Esophagus squamous epithelium (tissue), 4 donors: Measurements from ENCODE around the gene DUSP2.

ENCODE experiments used
- CTCF ChIP-seq, 6 experiments: fragments of 450-650 bp in 4 of 6; fragments of 200-600 bp in 2 of 6; sonication (generic) in 2 of 6; IDR thresholded peaks; one replicate each; pipeline ENCODE4 v1.5.1; 2016 to 2019; ENCODE audit warnings: antibody characterized with exemption in 6 of 6, mild to moderate bottlenecking in 4 of 6, moderate library complexity in 4 of 6
- POLR2A ChIP-seq, 4 donors: fragments of 450-650 bp; IDR thresholded peaks; one replicate each; pipeline ENCODE4 v1.6.1; 2017; ENCODE audit warnings: antibody characterized with exemption in 4 of 4, mild to moderate bottlenecking in 4 of 4, moderate library complexity in 3 of 4

DNA sequence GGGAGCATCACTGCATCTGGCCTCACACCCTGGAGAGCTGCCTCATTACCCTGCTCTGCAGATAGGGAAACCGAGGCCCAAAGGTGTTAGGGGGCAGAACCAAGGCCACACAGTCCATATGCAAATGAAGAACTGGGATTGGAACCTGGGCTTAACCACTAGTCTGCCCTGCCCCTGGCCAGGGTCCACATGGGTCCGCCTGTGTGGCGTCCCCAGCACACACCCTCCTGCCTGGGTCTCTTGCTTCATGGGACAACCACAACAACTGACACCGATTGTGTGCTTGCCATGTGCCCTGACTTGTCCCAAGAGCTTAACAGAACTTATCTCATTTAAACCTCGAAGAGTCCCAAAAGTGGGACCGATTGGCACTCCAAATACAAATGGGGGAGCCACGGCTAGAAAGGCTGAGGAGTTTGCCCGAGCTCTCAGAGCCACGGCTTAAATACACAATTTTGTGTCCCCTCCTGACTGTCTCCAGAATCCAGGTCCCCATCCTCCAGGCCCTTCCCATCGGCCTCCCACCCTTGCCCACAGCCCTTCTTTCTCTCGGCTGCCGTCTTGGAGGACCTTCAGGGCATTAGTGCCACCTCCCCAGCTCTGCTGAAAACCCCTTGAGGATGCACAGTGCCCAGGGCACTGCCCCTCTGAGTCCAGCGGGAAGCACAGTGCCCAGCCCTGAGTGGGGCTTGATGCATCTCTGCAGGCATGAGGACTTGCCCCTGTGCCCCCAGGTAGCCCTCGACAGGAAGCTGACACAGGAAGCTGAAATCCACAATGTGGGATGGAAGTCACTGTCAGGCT is 5.8 kb upstream of the DUSP2 start:
- TF ChIP-seq CTCF (IDR thresholded peaks at IDR 0.05) (no peak), POLR2A (IDR thresholded peaks at IDR 0.05) (no peak)
